GM23338 (cell line): ENCODE measurements around the gene PRKAR1A. TPM values are rescaled to one million over a fixed set of nuclear protein-coding genes. Genes with fewer than 3 reads are reported as not detected.

Source experiments
- ATAC-seq: fragments of 200-7000 bp; cut with Tn5 transposase; 3 replicates; pipeline ENCODE4 v1.9.1; 2020
- DNase-seq: peaks from one replicate; pipeline ENCODE4 v3.0.0-alpha.2; 2015; ENCODE audit warnings: low spot score
- H2AFZ ChIP-seq: fragments of 200-600 bp; sonication (generic); 2 replicates; pipeline ENCODE4 v1.8.0; 2016; ENCODE audit warnings: antibody characterized with exemption, mild to moderate bottlenecking, moderate library complexity
- H3F3A ChIP-seq: fragments of 200-600 bp; sonication (generic); replicated peaks from 2 replicates; pipeline ENCODE4 v1.8.0; 2017; ENCODE audit warnings: antibody characterized with exemption, mixed run types, low read depth
- H3K27ac ChIP-seq: fragments of 200-600 bp; sonication (generic); 2 replicates; pipeline ENCODE4 v1.6.1; 2016; ENCODE audit warnings: low read depth
- H3K27me3 ChIP-seq: fragments of 200-600 bp; sonication (generic); 2 replicates; pipeline ENCODE4 v1.8.0; 2016; ENCODE audit warnings: mild to moderate bottlenecking, mixed run types, moderate library complexity; ENCODE audit not compliant: insufficient read depth
- H3K36me3 ChIP-seq: fragments of 200-600 bp; sonication (generic); 2 replicates; pipeline ENCODE4 v1.8.0; 2016; ENCODE audit warnings: mild to moderate bottlenecking; ENCODE audit not compliant: insufficient read depth
- H3K4me1 ChIP-seq: fragments of 200-600 bp; sonication (generic); 2 replicates; pipeline ENCODE4 v1.8.0; 2016; ENCODE audit warnings: mild to moderate bottlenecking, moderate library complexity; ENCODE audit not compliant: insufficient read depth
- H3K4me2 ChIP-seq: fragments of 200-600 bp; sonication (generic); 2 replicates; pipeline ENCODE4 v1.7.1; 2017; ENCODE audit warnings: mixed run types
- H3K4me3 ChIP-seq: fragments of 200-600 bp; sonication (generic); 2 replicates; pipeline ENCODE4 v1.6.1; 2016; ENCODE audit warnings: mixed run types
- H3K79me2 ChIP-seq: fragments of 200-600 bp; sonication (generic); replicated peaks from 2 replicates; pipeline ENCODE4 v1.8.0; 2017; ENCODE audit warnings: mild to moderate bottlenecking; ENCODE audit not compliant: insufficient read depth
- H3K9me2 ChIP-seq: fragments of 200-600 bp; sonication (generic); 2 replicates; pipeline ENCODE4 v1.8.0; 2017; ENCODE audit not compliant: insufficient read depth
- H4K20me1 ChIP-seq: fragments of 200-600 bp; sonication (generic); replicated peaks from 2 replicates; pipeline ENCODE4 v1.8.0; 2017; ENCODE audit warnings: mild to moderate bottlenecking; ENCODE audit not compliant: insufficient read depth
- H3K27ac Mint-ChIP-seq: 2 replicates; pipeline ENCODE4 v1.8.0; 2020; ENCODE audit warnings: inconsistent platforms, mild to moderate bottlenecking, moderate library complexity, mixed read lengths
- H3K27me3 Mint-ChIP-seq: 3 replicates; pipeline ENCODE4 v1.8.0; 2022; ENCODE audit warnings: low read depth, mild to moderate bottlenecking, moderate library complexity, mixed read lengths, inconsistent platforms; ENCODE audit not compliant: insufficient read depth, poor library complexity
- H3K36me3 Mint-ChIP-seq: 3 replicates; pipeline ENCODE4 v1.8.0; 2021; ENCODE audit warnings: low read depth, mild to moderate bottlenecking, inconsistent platforms, moderate library complexity, mixed read lengths
- H3K4me1 Mint-ChIP-seq: 3 replicates; pipeline ENCODE4 v1.8.0; 2020; ENCODE audit warnings: mild to moderate bottlenecking, inconsistent platforms, mixed read lengths
- H3K4me3 Mint-ChIP-seq: 3 replicates; pipeline ENCODE4 v1.8.0; 2021; ENCODE audit warnings: moderate library complexity, mild to moderate bottlenecking, inconsistent platforms, mixed read lengths
- H3K9me3 Mint-ChIP-seq: 3 replicates; pipeline ENCODE4 v1.8.0; 2020; ENCODE audit warnings: moderate library complexity, mild to moderate bottlenecking, inconsistent platforms, mixed read lengths
- CREB1 ChIP-seq: fragments of 250-450 bp; sonication (Bioruptor Pico); IDR thresholded peaks from 2 replicates; pipeline ENCODE4 v1.5.0; 2020; ENCODE audit warnings: low read depth, mild to moderate bottlenecking, moderate library complexity
- CTCF ChIP-seq, 2 experiments: fragments of 200-600 bp in 1 of 2; sonication (generic) in 1 of 2; conservative IDR thresholded peaks; 2 replicates each; pipeline versions ENCODE4 v1.5.1 to v1.6.1; 2016 to 2017; ENCODE audit warnings: antibody characterized with exemption in 2 of 2, low read depth in 2 of 2, mild to moderate bottlenecking in 2 of 2, moderate library complexity in 1 of 2
- EZH2 ChIP-seq: fragments of 200-600 bp; sonication (generic); IDR thresholded peaks from one replicate; pipeline ENCODE4 v1.8.0; 2017; ENCODE audit warnings: antibody characterized with exemption, mild to moderate bottlenecking, low read depth; ENCODE audit not compliant: unreplicated experiment
- EZH2phosphoT487 ChIP-seq: fragments of 200-600 bp; sonication (generic); IDR thresholded peaks from one replicate; pipeline ENCODE4 v1.8.1; 2018; ENCODE audit warnings: antibody characterized with exemption; ENCODE audit not compliant: unreplicated experiment
- JUNB ChIP-seq: IDR thresholded peaks from one replicate; pipeline ENCODE4 v1.6.1; 2016; ENCODE audit warnings: antibody characterized with exemption; ENCODE audit not compliant: unreplicated experiment
- NANOG ChIP-seq: IDR thresholded peaks from 2 replicates; pipeline ENCODE4 v1.6.1; 2016; ENCODE audit warnings: antibody characterized with exemption, borderline replicate concordance
- POLR2AphosphoS5 ChIP-seq: IDR thresholded peaks from 2 replicates; pipeline ENCODE4 v1.6.1; 2016; ENCODE audit warnings: antibody characterized with exemption, low read depth
- REST ChIP-seq: IDR thresholded peaks from one replicate; pipeline ENCODE4 v1.6.1; 2018; ENCODE audit warnings: antibody characterized with exemption; ENCODE audit not compliant: unreplicated experiment
- STAT1 ChIP-seq: IDR thresholded peaks from one replicate; pipeline ENCODE4 v1.6.1; 2016; ENCODE audit warnings: antibody characterized with exemption; ENCODE audit not compliant: unreplicated experiment
- ZNF114 ChIP-seq: fragments of 250-450 bp; sonication (Bioruptor Pico); IDR thresholded peaks from 2 replicates; pipeline ENCODE4 v1.5.0; 2020; ENCODE audit warnings: mild to moderate bottlenecking, moderate library complexity
- ZNF331 ChIP-seq: fragments of 250-450 bp; sonication (Bioruptor Pico); IDR thresholded peaks from 2 replicates; pipeline ENCODE4 v1.5.0; 2020; ENCODE audit warnings: low read depth, mild to moderate bottlenecking, moderate library complexity
- ZNF462 ChIP-seq: fragments of 250-450 bp; sonication (Bioruptor Pico); IDR thresholded peaks from 2 replicates; pipeline ENCODE4 v1.5.0; 2020; ENCODE audit warnings: mild to moderate bottlenecking, moderate library complexity
- polyA plus RNA-seq: library from polyadenylated mRNA; unstranded; fragments of >200 nt; fragmentation: Nextera tagmentation; extraction: Ambion mirVana; gene quantifications from 2 replicates; pipeline ENCODE4 v1.2.1, GENCODE V29; 2016
- total RNA-seq: library from RNA; depleted of rRNA; stranded (reverse); fragments of >200 nt; shearing (Covaris generic); gene quantifications from 2 replicates; pipeline ENCODE4 v1.2.3, GENCODE V29; 2014
- TF ChIP-seq, protein P1 (sequence below): IDR thresholded peaks from 2 replicates; pipeline ENCODE4 v1.6.1; 2016; ENCODE audit warnings: antibody characterized with exemption

PRKAR1A gene
- total and polyA plus RNA-seq, 2 experiments from 2014 or later, result 90.1 to 100 TPM

DNA sequence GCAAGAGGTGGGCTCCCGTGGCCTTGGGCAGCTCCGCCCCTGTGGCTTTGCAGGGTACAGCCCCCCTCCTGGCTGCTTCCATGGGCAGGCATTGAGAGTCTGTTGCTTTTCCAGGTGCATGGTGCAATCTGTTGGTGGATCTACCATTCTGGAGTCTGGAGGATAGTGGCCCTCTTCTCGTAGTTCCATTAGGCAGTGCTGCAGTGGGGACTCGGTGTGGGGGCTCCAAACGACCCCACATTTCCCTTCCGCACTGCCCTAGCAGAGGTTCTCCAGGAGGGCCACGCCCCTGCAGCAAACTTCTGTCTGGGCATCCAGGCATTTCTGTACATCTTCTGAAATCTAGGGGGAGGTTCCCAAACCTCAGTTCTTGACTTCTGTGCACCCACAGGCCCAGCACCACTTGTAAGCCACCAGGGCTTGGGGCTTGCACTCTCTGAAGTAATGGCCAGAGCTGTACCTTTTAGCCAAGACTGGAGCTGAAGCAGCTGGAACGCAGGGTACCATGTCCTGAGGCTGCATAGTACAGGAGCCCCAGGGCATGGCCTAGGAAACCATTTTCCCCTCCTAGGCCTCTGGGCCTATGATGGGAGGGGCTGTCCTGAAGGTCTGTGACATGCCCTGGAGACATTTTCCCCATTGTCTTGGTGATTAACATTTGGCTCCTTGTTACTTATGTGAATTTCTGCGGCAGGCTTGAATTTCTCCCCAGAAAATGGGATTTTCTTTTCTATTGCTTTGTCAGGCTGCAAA is 6.0 kb downstream of the PRKAR1A start:
- ATAC-seq (no peak), DNase-seq (peak; percentile 21)
- H3K36me3 ChIP-seq, result peaks cover 39% of the 10 kb centered on the region; the same call in 1 of the 2 replicates
- Mint-ChIP-seq H3K27ac (no peak overlapping the region), H3K4me1 (peaks cover 22% of the 10 kb centered on the region), H3K9me3 (peaks cover 27% of the 10 kb centered on the region), H3K36me3 (peaks cover 66% of the 10 kb centered on the region), H3K4me3 (no peak overlapping the region), H3K27me3 (peaks cover 2% of the 10 kb centered on the region)
- H3F3A ChIP-seq, result no peaks in the 10 kb centered on the region
- no peaks in the 10 kb centered on the region for H3K27me3 ChIP-seq
- H3K4me3 ChIP-seq, result no peak overlapping the region
- peaks cover 85% of the 10 kb centered on the region for H3K79me2 ChIP-seq
- no peak overlapping the region for H2AFZ ChIP-seq
- no peak for TF ChIP-seq ZNF114 (CRISPR knock-in tag)
- no peak for TF ChIP-seq ZNF331
- TF ChIP-seq REST, result no peak
- TF ChIP-seq ZNF462 (CRISPR knock-in tag), result no peak
- no peak for TF ChIP-seq EZH2phosphoT487
- TF ChIP-seq, protein P1, sequence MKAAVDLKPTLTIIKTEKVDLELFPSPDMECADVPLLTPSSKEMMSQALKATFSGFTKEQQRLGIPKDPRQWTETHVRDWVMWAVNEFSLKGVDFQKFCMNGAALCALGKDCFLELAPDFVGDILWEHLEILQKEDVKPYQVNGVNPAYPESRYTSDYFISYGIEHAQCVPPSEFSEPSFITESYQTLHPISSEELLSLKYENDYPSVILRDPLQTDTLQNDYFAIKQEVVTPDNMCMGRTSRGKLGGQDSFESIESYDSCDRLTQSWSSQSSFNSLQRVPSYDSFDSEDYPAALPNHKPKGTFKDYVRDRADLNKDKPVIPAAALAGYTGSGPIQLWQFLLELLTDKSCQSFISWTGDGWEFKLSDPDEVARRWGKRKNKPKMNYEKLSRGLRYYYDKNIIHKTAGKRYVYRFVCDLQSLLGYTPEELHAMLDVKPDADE, result no peak
- TF ChIP-seq EZH2, result no peak
- no peak for TF ChIP-seq STAT1
- TF ChIP-seq CREB1, result no peak
- TF ChIP-seq POLR2AphosphoS5, result no peak
- no peak for TF ChIP-seq JUNB
- TF ChIP-seq CTCF (conservative IDR thresholded peaks at IDR 0.05; ENCODE audit: low read depth in 2 of 2), result no peak
- no peak for TF ChIP-seq NANOG
- no peak overlapping the region for H3K27ac ChIP-seq
- peaks cover 14% of the 10 kb centered on the region for H3K4me1 ChIP-seq
- no peaks in the 10 kb centered on the region for H3K9me2 ChIP-seq
- H3K4me2 ChIP-seq, result no peak overlapping the region
- H4K20me1 ChIP-seq, result peaks cover 18% of the 10 kb centered on the region
